ENCODE data around the gene HIVEP1.
A peak's percentile ranks its signal among the peaks of the same experiment; 100 is the strongest.

Gene HIVEP1

GRCh38 chr6:12047792-12048432 is 35.8 kb downstream of the HIVEP1 start:
- peaks cover 62% of the 10 kb centered on the region for H3K4me1 ChIP-seq (ENCODE audit: low read length)
- H3K9ac ChIP-seq (ENCODE audit: low read length): no peak overlapping the region
- peaks cover 20% of the 10 kb centered on the region for H3K79me2 ChIP-seq (ENCODE audit: low read length)
- peaks cover 2% of the 10 kb centered on the region for H3K36me3 ChIP-seq (replicated peaks; ENCODE audit: low read depth, low read length)
- no peak overlapping the region for H3K4me3 ChIP-seq (ENCODE audit: low read length)
- H2AFZ ChIP-seq (ENCODE audit: low read depth, low read length): no peak overlapping the region
- no peaks in the 10 kb centered on the region for H4K20me1 ChIP-seq (ENCODE audit: insufficient read depth, low read length)
- H3K27me3 ChIP-seq (ENCODE audit: low read depth, low read length): no peaks in the 10 kb centered on the region
- H3K9me3 ChIP-seq (ENCODE audit: insufficient read depth, low read length): peaks cover 6% of the 10 kb centered on the region; the same call in 1 of the 2 replicates
- H3K4me2 ChIP-seq (ENCODE audit: low read length): no peak overlapping the region
- H3K27ac ChIP-seq (ENCODE audit: low read length): no peak overlapping the region; the same call in 1 of the 2 replicates
- TF ChIP-seq EZH2phosphoT487 (IDR thresholded peaks at IDR 0.05; ENCODE audit: low read depth) (no peak), CTCF (IDR thresholded peaks at IDR 0.05; ENCODE audit: low read depth, low read length) (no peak)

- Histone ChIP-seq H4K20me1 (ENCODE audit: insufficient read depth, low read length) (no peaks in the 10 kb centered on the region), H3K4me2 (ENCODE audit: low read length) (peak overlapping the region; percentile 93), H3K36me3 (replicated peaks; ENCODE audit: low read depth, low read length) (peaks cover 2% of the 10 kb centered on the region), H3K27me3 (ENCODE audit: low read depth, low read length) (no peaks in the 10 kb centered on the region), H3K9me3 (ENCODE audit: insufficient read depth, low read length) (peaks cover 6% of the 10 kb centered on the region; the same call in 1 of the 2 replicates), H3K4me3 (ENCODE audit: low read length) (no peak overlapping the region), H3K4me1 (ENCODE audit: low read length) (peaks cover 69% of the 10 kb centered on the region), H3K79me2 (ENCODE audit: low read length) (peaks cover 27% of the 10 kb centered on the region), H2AFZ (ENCODE audit: low read depth, low read length) (no peak overlapping the region), H3K27ac (ENCODE audit: low read length) (peak overlapping the region; percentile 64), H3K9ac (ENCODE audit: low read length) (0 out of 2 replicates have a peak overlapping the region, but pooled peaks have one; percentile 6)
- TF ChIP-seq CTCF (IDR thresholded peaks at IDR 0.05; ENCODE audit: low read depth, low read length) (no peak), EZH2phosphoT487 (IDR thresholded peaks at IDR 0.05; ENCODE audit: low read depth) (no peak)
These were observed 36.5 kb downstream of the HIVEP1 start for GRCh38 chr6:12048609-12049008.

- Histone ChIP-seq H3K4me2 (ENCODE audit: low read length) (peak overlapping the region; percentile 93), H3K4me3 (ENCODE audit: low read length) (peak overlapping the region; percentile 68), H3K9me3 (ENCODE audit: insufficient read depth, low read length) (peaks cover 6% of the 10 kb centered on the region; the same call in 1 of the 2 replicates), H3K9ac (ENCODE audit: low read length) (peak overlapping the region; percentile 59; the same call in 1 of the 2 replicates), H3K36me3 (replicated peaks; ENCODE audit: low read depth, low read length) (peaks cover 2% of the 10 kb centered on the region), H3K79me2 (ENCODE audit: low read length) (peaks cover 31% of the 10 kb centered on the region), H3K4me1 (ENCODE audit: low read length) (peaks cover 73% of the 10 kb centered on the region), H2AFZ (ENCODE audit: low read depth, low read length) (no peak overlapping the region), H4K20me1 (ENCODE audit: insufficient read depth, low read length) (no peaks in the 10 kb centered on the region), H3K27me3 (ENCODE audit: low read depth, low read length) (no peaks in the 10 kb centered on the region), H3K27ac (ENCODE audit: low read length) (peak overlapping the region; percentile 64)
- TF ChIP-seq CTCF (IDR thresholded peaks at IDR 0.05; ENCODE audit: low read depth, low read length) (no peak), EZH2phosphoT487 (IDR thresholded peaks at IDR 0.05; ENCODE audit: low read depth) (no peak)
These were observed 37.1 kb downstream of the HIVEP1 start for GRCh38 chr6:12049165-12049564.

GRCh38 chr6:12051861-12052368 is 39.8 kb downstream of the HIVEP1 start:
- Histone ChIP-seq H4K20me1 (ENCODE audit: insufficient read depth, low read length) (no peaks in the 10 kb centered on the region), H2AFZ (ENCODE audit: low read depth, low read length) (no peak overlapping the region), H3K9ac (ENCODE audit: low read length) (peak overlapping the region; percentile 64), H3K27ac (ENCODE audit: low read length) (peak overlapping the region; percentile 93), H3K9me3 (ENCODE audit: insufficient read depth, low read length) (peaks cover 6% of the 10 kb centered on the region; the same call in 1 of the 2 replicates), H3K4me1 (ENCODE audit: low read length) (peaks cover 67% of the 10 kb centered on the region), H3K4me2 (ENCODE audit: low read length) (peak overlapping the region; percentile 85), H3K36me3 (replicated peaks; ENCODE audit: low read depth, low read length) (peaks cover 2% of the 10 kb centered on the region), H3K79me2 (ENCODE audit: low read length) (peaks cover 35% of the 10 kb centered on the region), H3K27me3 (ENCODE audit: low read depth, low read length) (no peaks in the 10 kb centered on the region), H3K4me3 (ENCODE audit: low read length) (peak overlapping the region; percentile 67)
- TF ChIP-seq CTCF (IDR thresholded peaks at IDR 0.05; ENCODE audit: low read depth, low read length): peak; percentile 30
- TF ChIP-seq EZH2phosphoT487 (IDR thresholded peaks at IDR 0.05; ENCODE audit: low read depth): no peak
